Chondrocyte (in vitro differentiated cells): Measurements from ENCODE around the gene MAS1L. TPM values are rescaled to one million over a fixed set of nuclear protein-coding genes. Genes with fewer than 3 reads are reported as not detected.

ENCODE experiments used
- DNase-seq: peaks from one replicate; pipeline ENCODE4 v3.0.0; 2021; ENCODE audit warnings: mixed read lengths, low spot score
- H3K27ac Mint-ChIP-seq: one replicate; pipeline ENCODE4 v1.8.0; 2021; ENCODE audit warnings: mild to moderate bottlenecking, moderate library complexity, mixed read lengths; ENCODE audit not compliant: unreplicated experiment
- H3K27me3 Mint-ChIP-seq: 2 replicates; pipeline ENCODE4 v1.8.0; 2021; ENCODE audit warnings: low read depth, mixed read lengths
- H3K36me3 Mint-ChIP-seq: 2 replicates; pipeline ENCODE4 v1.8.0; 2021; ENCODE audit warnings: low read depth, mixed read lengths
- H3K4me1 Mint-ChIP-seq: 2 replicates; pipeline ENCODE4 v1.8.0; 2021; ENCODE audit warnings: low read depth, mild to moderate bottlenecking, mixed read lengths
- H3K4me3 Mint-ChIP-seq: one replicate; pipeline ENCODE4 v1.8.0; 2021; ENCODE audit warnings: mild to moderate bottlenecking, moderate library complexity, mixed read lengths; ENCODE audit not compliant: unreplicated experiment
- H3K9me3 Mint-ChIP-seq: 2 replicates; pipeline ENCODE4 v1.8.0; 2021; ENCODE audit warnings: low read depth, mixed read lengths
- total RNA-seq: library from RNA; stranded (reverse); gene quantifications from 3 replicates; pipeline ENCODE4 v1.2.1, GENCODE V29; 2021
- TF ChIP-seq, protein P1 (sequence below): fragments of 200-600 bp; sonication (generic); IDR thresholded peaks from 2 replicates; pipeline ENCODE4 v1.5.0; 2021; ENCODE audit warnings: antibody characterized with exemption, mild to moderate bottlenecking, moderate library complexity

Gene MAS1L
- total RNA-seq, 1 donor from 2014 or later = not detected

DNA sequence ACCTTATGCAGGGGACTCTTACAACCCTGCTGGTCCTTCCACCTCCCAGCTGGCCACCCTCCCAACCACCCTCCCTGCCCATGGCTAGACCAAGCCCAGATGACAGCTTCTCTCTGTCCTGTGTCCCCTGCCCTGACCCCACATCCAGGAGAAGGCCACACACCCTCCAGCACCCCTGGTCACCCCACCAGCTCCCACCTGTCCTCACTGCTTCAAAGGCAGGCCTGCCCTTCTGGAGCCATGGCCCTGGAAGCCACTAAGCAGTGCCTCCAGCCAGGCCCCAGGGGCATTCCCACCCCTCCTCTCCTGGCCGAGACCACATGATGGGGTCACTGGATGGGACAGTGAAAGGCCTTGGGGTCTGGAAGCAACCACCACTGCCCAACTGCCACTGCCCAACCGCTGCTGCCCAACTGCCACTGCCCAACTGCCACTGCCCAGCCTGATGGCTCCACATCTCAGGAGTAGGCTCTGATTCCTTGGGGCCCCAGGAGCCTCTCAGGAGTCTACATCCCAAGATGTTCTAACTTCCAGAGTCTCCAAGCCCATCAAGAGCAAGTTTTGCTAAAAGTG lies 41.3 kb upstream of the MAS1L start:
- no peaks in the 10 kb centered on the region for H3K4me1 Mint-ChIP-seq
- no peaks in the 10 kb centered on the region for H3K36me3 Mint-ChIP-seq
- TF ChIP-seq, protein P1, sequence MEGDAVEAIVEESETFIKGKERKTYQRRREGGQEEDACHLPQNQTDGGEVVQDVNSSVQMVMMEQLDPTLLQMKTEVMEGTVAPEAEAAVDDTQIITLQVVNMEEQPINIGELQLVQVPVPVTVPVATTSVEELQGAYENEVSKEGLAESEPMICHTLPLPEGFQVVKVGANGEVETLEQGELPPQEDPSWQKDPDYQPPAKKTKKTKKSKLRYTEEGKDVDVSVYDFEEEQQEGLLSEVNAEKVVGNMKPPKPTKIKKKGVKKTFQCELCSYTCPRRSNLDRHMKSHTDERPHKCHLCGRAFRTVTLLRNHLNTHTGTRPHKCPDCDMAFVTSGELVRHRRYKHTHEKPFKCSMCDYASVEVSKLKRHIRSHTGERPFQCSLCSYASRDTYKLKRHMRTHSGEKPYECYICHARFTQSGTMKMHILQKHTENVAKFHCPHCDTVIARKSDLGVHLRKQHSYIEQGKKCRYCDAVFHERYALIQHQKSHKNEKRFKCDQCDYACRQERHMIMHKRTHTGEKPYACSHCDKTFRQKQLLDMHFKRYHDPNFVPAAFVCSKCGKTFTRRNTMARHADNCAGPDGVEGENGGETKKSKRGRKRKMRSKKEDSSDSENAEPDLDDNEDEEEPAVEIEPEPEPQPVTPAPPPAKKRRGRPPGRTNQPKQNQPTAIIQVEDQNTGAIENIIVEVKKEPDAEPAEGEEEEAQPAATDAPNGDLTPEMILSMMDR = no peak
- no peaks in the 10 kb centered on the region for H3K9me3 Mint-ChIP-seq
- H3K27ac Mint-ChIP-seq = no peak overlapping the region
- DNase-seq = peak; percentile 90
- H3K27me3 Mint-ChIP-seq = peaks cover 5% of the 10 kb centered on the region
- no peak overlapping the region for H3K4me3 Mint-ChIP-seq

DNA sequence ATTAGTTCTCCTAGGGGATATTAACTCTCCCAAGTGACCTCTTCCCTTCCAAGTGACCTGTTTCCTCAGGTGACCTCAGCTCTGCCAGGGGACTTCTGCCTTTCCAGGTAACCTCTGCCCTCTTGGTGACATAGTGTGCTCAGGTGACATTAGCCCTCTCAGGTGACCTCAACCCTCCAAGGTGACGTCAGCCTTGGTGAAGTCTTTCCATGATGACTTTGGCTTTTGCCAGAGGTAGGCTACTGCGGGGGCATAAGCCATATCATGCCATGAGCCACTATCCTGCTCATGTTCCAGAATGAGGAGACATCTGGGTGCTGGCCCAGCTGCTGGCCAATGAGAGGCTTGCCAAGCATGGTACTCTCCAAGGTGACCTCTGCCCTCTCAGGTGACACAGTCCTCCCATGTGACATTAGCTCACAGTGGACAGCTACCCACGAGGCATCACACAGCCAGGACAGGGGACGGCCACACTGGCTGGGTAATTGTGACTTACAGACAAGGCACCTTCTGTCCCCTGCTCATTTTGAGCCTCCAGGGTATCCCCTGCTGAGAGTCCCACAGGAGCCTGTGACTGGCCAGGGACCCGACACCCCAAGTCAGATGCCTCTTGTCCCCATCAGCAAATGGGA lies 40.7 kb upstream of the MAS1L start:
- Mint-ChIP-seq H3K4me3 (no peak overlapping the region), H3K36me3 (no peaks in the 10 kb centered on the region), H3K4me1 (no peaks in the 10 kb centered on the region), H3K27ac (no peak overlapping the region), H3K9me3 (no peaks in the 10 kb centered on the region), H3K27me3 (peaks cover 5% of the 10 kb centered on the region)
- TF ChIP-seq, protein P1 = no peak
- DNase-seq = no peak

DNA sequence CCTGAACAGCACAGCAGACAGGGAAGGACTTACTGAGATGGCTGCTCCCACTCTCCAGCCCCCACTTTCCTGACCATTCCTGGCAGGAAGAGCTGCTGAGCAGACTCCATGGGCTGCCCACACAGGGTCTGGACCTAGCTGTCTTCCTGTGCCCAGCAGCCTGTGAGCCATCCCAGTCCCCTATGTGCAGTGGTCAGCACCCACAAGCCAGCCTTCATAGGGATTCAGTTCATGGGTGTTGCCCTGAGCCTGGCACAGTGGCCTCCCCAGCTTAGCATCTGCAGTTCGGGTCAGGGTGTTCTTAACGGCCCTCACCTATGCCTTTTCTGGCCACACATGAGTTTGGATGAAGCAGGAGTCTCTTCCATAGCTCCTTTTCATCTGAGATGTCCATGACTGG lies 39.8 kb upstream of the MAS1L start:
- Mint-ChIP-seq H3K27me3 (peaks cover 5% of the 10 kb centered on the region), H3K4me1 (no peaks in the 10 kb centered on the region), H3K4me3 (no peak overlapping the region), H3K36me3 (no peaks in the 10 kb centered on the region), H3K9me3 (no peaks in the 10 kb centered on the region), H3K27ac (no peak overlapping the region)
- TF ChIP-seq, protein P1 = no peak
- DNase-seq = peak; percentile 64

DNA sequence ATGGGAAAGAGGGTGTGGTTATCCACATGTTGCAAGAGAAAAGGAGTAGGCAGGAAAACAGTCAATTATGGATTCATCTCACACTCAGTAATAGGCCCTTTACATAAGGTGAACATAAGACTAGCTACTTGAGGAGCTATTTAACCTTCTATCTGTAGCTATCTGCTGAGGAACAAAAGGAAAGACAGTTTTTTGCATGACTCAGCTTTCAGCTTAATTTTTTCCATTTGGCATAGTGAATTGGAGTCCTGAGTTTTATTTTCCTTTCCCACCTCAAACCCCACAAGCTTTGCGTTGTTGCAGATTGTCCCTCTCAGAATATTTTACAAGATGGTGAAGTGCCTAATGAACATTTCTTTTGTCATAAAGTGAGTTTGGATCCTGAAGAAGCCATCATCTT lies 39.4 kb upstream of the MAS1L start:
- DNase-seq = no peak
- H3K36me3 Mint-ChIP-seq = no peaks in the 10 kb centered on the region
- no peak overlapping the region for H3K4me3 Mint-ChIP-seq
- no peaks in the 10 kb centered on the region for H3K9me3 Mint-ChIP-seq
- TF ChIP-seq, protein P1 = no peak
- no peaks in the 10 kb centered on the region for H3K4me1 Mint-ChIP-seq
- H3K27me3 Mint-ChIP-seq = peaks cover 5% of the 10 kb centered on the region
- H3K27ac Mint-ChIP-seq = no peak overlapping the region

DNA sequence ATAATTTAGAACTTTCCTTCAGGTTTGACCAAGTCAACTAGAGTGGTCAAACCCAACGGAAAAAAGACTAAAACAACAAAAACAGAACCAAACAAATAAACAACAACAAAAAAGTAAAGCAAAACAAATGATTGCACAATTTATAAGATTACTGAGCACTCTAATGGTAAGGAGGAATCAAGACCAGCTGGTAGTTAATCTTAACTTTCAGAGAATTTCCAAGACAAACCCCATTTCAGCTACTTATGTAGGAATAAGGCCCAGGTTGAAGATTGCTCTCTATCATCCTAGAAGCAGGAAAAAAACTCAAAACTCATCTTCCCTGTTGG lies 37.5 kb upstream of the MAS1L start:
- no peaks in the 10 kb centered on the region for H3K9me3 Mint-ChIP-seq
- no peak overlapping the region for H3K4me3 Mint-ChIP-seq
- no peaks in the 10 kb centered on the region for H3K36me3 Mint-ChIP-seq
- no peaks in the 10 kb centered on the region for H3K4me1 Mint-ChIP-seq
- TF ChIP-seq, protein P1 = no peak
- H3K27ac Mint-ChIP-seq = no peak overlapping the region
- DNase-seq = no peak
- H3K27me3 Mint-ChIP-seq = peaks cover 5% of the 10 kb centered on the region
